GM23338 (cell line): ENCODE results near the gene GPR135. TPM values are rescaled to one million over a fixed set of nuclear protein-coding genes. Genes with fewer than 3 reads are reported as not detected.

Source experiments
- ATAC-seq: fragments of 200-7000 bp; cut with Tn5 transposase; 3 replicates; pipeline ENCODE4 v1.9.1; 2020
- DNase-seq: peaks from one replicate; pipeline ENCODE4 v3.0.0-alpha.2; 2015; ENCODE audit warnings: low spot score
- H2AFZ ChIP-seq: fragments of 200-600 bp; sonication (generic); 2 replicates; pipeline ENCODE4 v1.8.0; 2016; ENCODE audit warnings: antibody characterized with exemption, mild to moderate bottlenecking, moderate library complexity
- H3F3A ChIP-seq: fragments of 200-600 bp; sonication (generic); replicated peaks from 2 replicates; pipeline ENCODE4 v1.8.0; 2017; ENCODE audit warnings: antibody characterized with exemption, mixed run types, low read depth
- H3K27ac ChIP-seq: fragments of 200-600 bp; sonication (generic); 2 replicates; pipeline ENCODE4 v1.6.1; 2016; ENCODE audit warnings: low read depth
- H3K27me3 ChIP-seq: fragments of 200-600 bp; sonication (generic); 2 replicates; pipeline ENCODE4 v1.8.0; 2016; ENCODE audit warnings: mild to moderate bottlenecking, mixed run types, moderate library complexity; ENCODE audit not compliant: insufficient read depth
- H3K36me3 ChIP-seq: fragments of 200-600 bp; sonication (generic); 2 replicates; pipeline ENCODE4 v1.8.0; 2016; ENCODE audit warnings: mild to moderate bottlenecking; ENCODE audit not compliant: insufficient read depth
- H3K4me1 ChIP-seq: fragments of 200-600 bp; sonication (generic); 2 replicates; pipeline ENCODE4 v1.8.0; 2016; ENCODE audit warnings: mild to moderate bottlenecking, moderate library complexity; ENCODE audit not compliant: insufficient read depth
- H3K4me2 ChIP-seq: fragments of 200-600 bp; sonication (generic); 2 replicates; pipeline ENCODE4 v1.7.1; 2017; ENCODE audit warnings: mixed run types
- H3K4me3 ChIP-seq: fragments of 200-600 bp; sonication (generic); 2 replicates; pipeline ENCODE4 v1.6.1; 2016; ENCODE audit warnings: mixed run types
- H3K79me2 ChIP-seq: fragments of 200-600 bp; sonication (generic); replicated peaks from 2 replicates; pipeline ENCODE4 v1.8.0; 2017; ENCODE audit warnings: mild to moderate bottlenecking; ENCODE audit not compliant: insufficient read depth
- H3K9me2 ChIP-seq: fragments of 200-600 bp; sonication (generic); 2 replicates; pipeline ENCODE4 v1.8.0; 2017; ENCODE audit not compliant: insufficient read depth
- H4K20me1 ChIP-seq: fragments of 200-600 bp; sonication (generic); replicated peaks from 2 replicates; pipeline ENCODE4 v1.8.0; 2017; ENCODE audit warnings: mild to moderate bottlenecking; ENCODE audit not compliant: insufficient read depth
- H3K27ac Mint-ChIP-seq: 2 replicates; pipeline ENCODE4 v1.8.0; 2020; ENCODE audit warnings: inconsistent platforms, mild to moderate bottlenecking, moderate library complexity, mixed read lengths
- H3K27me3 Mint-ChIP-seq: 3 replicates; pipeline ENCODE4 v1.8.0; 2022; ENCODE audit warnings: low read depth, mild to moderate bottlenecking, moderate library complexity, mixed read lengths, inconsistent platforms; ENCODE audit not compliant: insufficient read depth, poor library complexity
- H3K36me3 Mint-ChIP-seq: 3 replicates; pipeline ENCODE4 v1.8.0; 2021; ENCODE audit warnings: low read depth, mild to moderate bottlenecking, inconsistent platforms, moderate library complexity, mixed read lengths
- H3K4me1 Mint-ChIP-seq: 3 replicates; pipeline ENCODE4 v1.8.0; 2020; ENCODE audit warnings: mild to moderate bottlenecking, inconsistent platforms, mixed read lengths
- H3K4me3 Mint-ChIP-seq: 3 replicates; pipeline ENCODE4 v1.8.0; 2021; ENCODE audit warnings: moderate library complexity, mild to moderate bottlenecking, inconsistent platforms, mixed read lengths
- H3K9me3 Mint-ChIP-seq: 3 replicates; pipeline ENCODE4 v1.8.0; 2020; ENCODE audit warnings: moderate library complexity, mild to moderate bottlenecking, inconsistent platforms, mixed read lengths
- CREB1 ChIP-seq: fragments of 250-450 bp; sonication (Bioruptor Pico); IDR thresholded peaks from 2 replicates; pipeline ENCODE4 v1.5.0; 2020; ENCODE audit warnings: low read depth, mild to moderate bottlenecking, moderate library complexity
- CTCF ChIP-seq, 2 experiments: fragments of 200-600 bp in 1 of 2; sonication (generic) in 1 of 2; conservative IDR thresholded peaks; 2 replicates each; pipeline versions ENCODE4 v1.5.1 to v1.6.1; 2016 to 2017; ENCODE audit warnings: antibody characterized with exemption in 2 of 2, low read depth in 2 of 2, mild to moderate bottlenecking in 2 of 2, moderate library complexity in 1 of 2
- ETS1 ChIP-seq: IDR thresholded peaks from 2 replicates; pipeline ENCODE4 v1.6.1; 2016; ENCODE audit warnings: antibody characterized with exemption
- EZH2phosphoT487 ChIP-seq: fragments of 200-600 bp; sonication (generic); IDR thresholded peaks from one replicate; pipeline ENCODE4 v1.8.1; 2018; ENCODE audit warnings: antibody characterized with exemption; ENCODE audit not compliant: unreplicated experiment
- JUNB ChIP-seq: IDR thresholded peaks from one replicate; pipeline ENCODE4 v1.6.1; 2016; ENCODE audit warnings: antibody characterized with exemption; ENCODE audit not compliant: unreplicated experiment
- ZNF114 ChIP-seq: fragments of 250-450 bp; sonication (Bioruptor Pico); IDR thresholded peaks from 2 replicates; pipeline ENCODE4 v1.5.0; 2020; ENCODE audit warnings: mild to moderate bottlenecking, moderate library complexity
- ZNF462 ChIP-seq: fragments of 250-450 bp; sonication (Bioruptor Pico); IDR thresholded peaks from 2 replicates; pipeline ENCODE4 v1.5.0; 2020; ENCODE audit warnings: mild to moderate bottlenecking, moderate library complexity
- polyA plus RNA-seq: library from polyadenylated mRNA; unstranded; fragments of >200 nt; fragmentation: Nextera tagmentation; extraction: Ambion mirVana; gene quantifications from 2 replicates; pipeline ENCODE4 v1.2.1, GENCODE V29; 2016
- total RNA-seq: library from RNA; depleted of rRNA; stranded (reverse); fragments of >200 nt; shearing (Covaris generic); gene quantifications from 2 replicates; pipeline ENCODE4 v1.2.3, GENCODE V29; 2014

GPR135 gene
- total and polyA plus RNA-seq, 2 experiments from 2014 or later: 0.47 to 2.2 TPM

- no peak for TF ChIP-seq ZNF462 (CRISPR knock-in tag)
- no peak for TF ChIP-seq ETS1
- TF ChIP-seq ZNF114 (CRISPR knock-in tag): no peak
- no peak for TF ChIP-seq CTCF (conservative IDR thresholded peaks at IDR 0.05; ENCODE audit: low read depth in 2 of 2)
- no peak for TF ChIP-seq JUNB
- no peak for TF ChIP-seq CREB1 (CRISPR knock-in tag)
These were observed 3.3 kb downstream of the GPR135 start (continued) for GRCh38 chr14:59461891-59462290.

GRCh38 chr14:59460378-59460777 lies 4.8 kb downstream of the GPR135 start:
- H3K79me2 ChIP-seq: no peaks in the 10 kb centered on the region
- H2AFZ ChIP-seq: no peak overlapping the region
- Mint-ChIP-seq H3K27me3 (peaks cover 14% of the 10 kb centered on the region), H3K27ac (no peak overlapping the region), H3K9me3 (no peaks in the 10 kb centered on the region), H3K4me3 (no peak overlapping the region), H3K4me1 (peaks cover 7% of the 10 kb centered on the region), H3K36me3 (peaks cover 11% of the 10 kb centered on the region; the same call in 2 of the 3 replicates)
- peaks cover 6% of the 10 kb centered on the region for H4K20me1 ChIP-seq
- no peak overlapping the region for H3K4me3 ChIP-seq
- no peaks in the 10 kb centered on the region for H3K9me2 ChIP-seq
- DNase-seq (no peak), ATAC-seq (no peak)
- no peak overlapping the region for H3K27ac ChIP-seq
- peaks cover 31% of the 10 kb centered on the region for H3K27me3 ChIP-seq
- H3K36me3 ChIP-seq: no peaks in the 10 kb centered on the region
- H3K4me1 ChIP-seq: peaks cover 9% of the 10 kb centered on the region
- no peaks in the 10 kb centered on the region; the same call in 1 of the 2 replicates for H3F3A ChIP-seq
- no peak overlapping the region for H3K4me2 ChIP-seq
- TF ChIP-seq ZNF462 (CRISPR knock-in tag) (no peak), EZH2phosphoT487 (no peak)
